ENCODE data around the gene APOA5.
A peak's percentile ranks its signal among the peaks of the same experiment; 100 is the strongest.
"Not testable (repeated sequence)": the region's sequence is repeated elsewhere in the genome, so short reads cannot be mapped to it uniquely, and the experiment has no call there.

The APOA5 gene

GRCh38 chr11:116791813-116792143 is at the start of gene APOA5:
Gene APOA5, minus strand, starts transcription at chr11:116791879. Its CDS starts 19 bp downstream, at chr11:116791860.
- no peak for DNase-seq

DNA sequence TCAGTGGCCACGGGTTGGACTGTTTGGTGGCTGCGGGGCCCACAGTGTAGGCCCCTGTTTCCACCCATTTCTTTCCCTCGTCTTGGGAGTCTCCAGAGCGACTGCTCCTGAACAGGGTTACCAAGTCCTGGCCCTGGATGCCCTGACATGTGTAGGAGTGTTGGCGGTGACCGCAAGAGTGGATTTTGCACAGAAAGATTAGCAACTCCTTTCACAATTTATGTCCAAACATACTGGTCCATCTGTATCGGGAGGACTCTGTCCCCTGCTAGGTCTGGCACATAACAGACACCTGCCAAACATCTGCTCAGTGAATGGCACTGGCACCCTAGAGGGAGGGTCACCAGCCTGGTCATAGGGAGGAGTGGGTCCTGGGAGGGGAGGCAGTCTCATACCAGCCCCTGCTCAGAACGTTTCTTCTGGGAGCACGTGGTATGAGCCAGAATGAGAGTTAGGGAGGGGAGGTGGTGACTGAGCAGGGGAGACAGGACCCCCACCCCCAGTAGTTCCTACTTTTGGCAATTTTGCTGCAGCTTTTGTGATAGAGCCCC is 49.1 kb upstream of the APOA5 start:
- DNase-seq = no peak

DNA sequence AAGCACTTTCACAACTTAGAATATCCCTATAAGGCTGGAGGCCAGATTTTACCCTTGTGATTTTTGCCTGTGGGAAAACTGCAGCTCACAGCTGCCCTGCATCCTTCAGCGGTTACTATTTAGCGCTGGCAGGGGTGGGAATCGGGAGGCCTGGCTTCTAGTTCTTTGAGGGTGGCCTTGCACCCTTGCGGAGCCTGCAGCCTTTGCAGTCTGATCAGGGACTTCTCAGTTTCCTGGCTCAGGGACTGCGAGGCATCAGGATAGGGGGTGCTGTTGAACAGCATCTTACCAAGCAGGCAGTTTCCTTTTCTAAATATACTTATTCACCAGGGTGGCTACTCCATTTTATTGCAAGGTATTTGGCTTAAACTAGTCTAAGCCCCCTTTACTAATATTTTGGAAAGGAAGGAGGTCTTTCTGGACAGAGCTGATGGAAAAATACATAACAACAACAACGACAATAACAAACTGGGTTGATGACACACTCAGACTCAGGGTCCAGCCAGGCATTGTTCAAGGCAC is 48.6 kb upstream of the APOA5 start:
- DNase-seq = no peak

DNA sequence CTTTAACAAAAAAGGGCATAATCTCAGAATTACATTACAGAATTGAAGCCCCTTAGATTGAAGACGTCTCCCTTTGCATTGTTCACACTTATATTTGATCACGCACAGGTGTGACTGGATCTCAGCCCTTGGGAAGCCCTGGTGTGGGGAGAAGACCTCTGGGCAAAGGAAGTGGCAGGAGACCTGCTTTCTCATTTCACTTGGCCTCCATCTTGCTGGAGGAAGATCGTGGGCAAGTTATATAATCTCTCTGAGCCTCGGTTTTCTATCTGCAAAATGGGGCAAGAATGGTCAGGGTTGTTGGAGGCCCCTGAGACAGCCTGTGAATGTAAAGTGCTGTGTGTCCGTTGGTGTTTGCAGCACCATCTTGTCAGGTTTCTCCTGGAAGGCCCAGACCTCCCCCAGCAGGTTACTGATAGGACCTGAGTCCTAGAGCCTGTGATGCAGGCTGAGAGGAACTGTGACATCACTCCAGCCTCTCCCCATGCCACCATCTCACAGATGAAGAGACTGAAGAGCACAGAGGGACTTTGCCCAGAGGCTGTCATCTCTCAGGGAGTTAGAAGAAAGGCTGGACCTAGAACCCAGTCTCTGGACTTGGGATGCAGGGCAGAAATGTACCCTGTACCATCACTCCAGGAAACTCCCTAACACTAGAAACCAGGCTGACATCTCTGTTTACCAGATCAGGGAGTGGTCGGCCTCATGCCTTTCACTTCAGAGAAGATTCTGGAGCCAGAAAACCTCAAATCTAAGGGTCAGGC is 46.8 kb upstream of the APOA5 start:
- DNase-seq = no peak

DNA sequence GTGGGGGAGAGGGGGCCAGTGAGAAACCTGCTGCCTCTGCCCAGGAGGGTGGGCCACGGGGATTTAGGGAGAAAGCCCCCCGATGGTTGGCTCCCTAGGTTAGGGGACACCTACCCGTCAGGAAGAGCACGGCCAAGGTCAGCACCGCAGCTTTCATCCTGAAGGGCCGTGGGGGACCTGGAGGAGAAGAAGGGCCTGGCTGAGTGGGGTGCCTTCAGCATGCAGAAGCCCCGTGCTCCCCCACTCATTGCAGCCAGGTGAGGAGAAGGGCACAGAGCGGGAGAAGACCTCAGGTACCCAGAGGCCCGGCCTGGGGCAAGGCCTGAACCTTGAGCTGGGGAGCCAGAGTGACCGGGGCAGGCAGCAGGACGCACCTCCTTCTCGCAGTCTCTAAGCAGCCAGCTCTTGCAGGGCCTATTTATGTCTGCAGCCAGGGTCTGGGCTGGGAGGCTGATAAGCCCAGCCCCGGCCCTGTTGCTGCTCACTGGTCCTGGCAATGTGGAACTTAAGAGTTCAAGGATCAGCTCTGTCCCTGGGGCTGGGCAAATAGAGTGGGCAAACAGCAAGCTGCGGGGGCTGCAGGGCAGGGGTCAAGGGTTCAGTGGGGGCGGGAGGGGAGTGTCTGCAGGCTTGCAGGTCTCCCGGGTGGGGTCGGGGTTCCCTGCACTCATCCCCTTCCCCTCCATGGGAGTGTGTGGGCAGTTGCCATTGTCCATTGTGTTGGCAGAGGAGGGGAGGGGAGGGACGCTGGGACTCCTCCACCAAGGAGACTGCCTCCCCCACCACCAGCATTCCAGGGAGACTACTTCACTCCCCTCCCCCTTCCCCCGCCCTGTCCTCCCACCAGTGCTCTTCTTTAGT is 45.8 kb upstream of the APOA5 start, which contains the start of gene APOA1:
Gene APOA1, minus strand, starts transcription at position 392 of the 861 bp plus-strand sequence. Its CDS starts 235 bp downstream, at position 157.
- DNase-seq = no peak

GRCh38 chr11:116836632-116836991 is 44.9 kb upstream of the APOA5 start:
- no peak for DNase-seq

DNA sequence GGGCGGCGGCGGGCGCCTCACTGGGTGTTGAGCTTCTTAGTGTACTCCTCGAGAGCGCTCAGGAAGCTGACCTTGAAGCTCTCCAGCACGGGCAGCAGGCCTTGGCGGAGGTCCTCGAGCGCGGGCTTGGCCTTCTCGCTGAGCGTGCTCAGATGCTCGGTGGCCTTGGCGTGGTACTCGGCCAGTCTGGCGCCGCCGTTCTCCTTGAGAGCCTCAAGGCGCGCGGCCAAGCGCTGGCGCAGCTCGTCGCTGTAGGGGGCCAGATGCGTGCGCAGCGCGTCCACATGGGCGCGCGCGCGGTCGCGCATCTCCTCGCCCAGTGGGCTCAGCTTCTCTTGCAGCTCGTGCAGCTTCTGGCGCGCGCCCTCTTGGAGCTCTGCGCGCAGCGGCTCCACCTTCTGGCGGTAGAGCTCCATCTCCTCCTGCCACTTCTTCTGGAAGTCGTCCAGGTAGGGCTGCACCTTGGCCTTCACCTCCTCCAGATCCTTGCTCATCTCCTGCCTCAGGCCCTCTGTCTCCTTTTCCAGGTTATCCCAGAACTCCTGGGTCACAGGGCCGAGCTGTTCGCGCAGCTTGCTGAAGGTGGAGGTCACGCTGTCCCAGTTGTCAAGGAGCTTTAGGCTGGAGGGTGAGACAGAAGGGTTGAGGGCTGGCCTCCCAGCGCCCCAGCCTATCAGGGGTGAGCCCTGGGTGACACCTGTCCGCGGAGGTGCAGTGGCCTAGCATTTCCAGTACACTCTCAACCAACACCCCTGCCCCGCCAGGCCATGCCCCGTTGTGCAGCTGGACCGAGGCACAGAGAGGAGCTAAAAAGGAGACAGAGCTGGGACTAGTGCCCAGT is 44.3 kb upstream of the APOA5 start:
- DNase-seq = peak; percentile 96

DNA sequence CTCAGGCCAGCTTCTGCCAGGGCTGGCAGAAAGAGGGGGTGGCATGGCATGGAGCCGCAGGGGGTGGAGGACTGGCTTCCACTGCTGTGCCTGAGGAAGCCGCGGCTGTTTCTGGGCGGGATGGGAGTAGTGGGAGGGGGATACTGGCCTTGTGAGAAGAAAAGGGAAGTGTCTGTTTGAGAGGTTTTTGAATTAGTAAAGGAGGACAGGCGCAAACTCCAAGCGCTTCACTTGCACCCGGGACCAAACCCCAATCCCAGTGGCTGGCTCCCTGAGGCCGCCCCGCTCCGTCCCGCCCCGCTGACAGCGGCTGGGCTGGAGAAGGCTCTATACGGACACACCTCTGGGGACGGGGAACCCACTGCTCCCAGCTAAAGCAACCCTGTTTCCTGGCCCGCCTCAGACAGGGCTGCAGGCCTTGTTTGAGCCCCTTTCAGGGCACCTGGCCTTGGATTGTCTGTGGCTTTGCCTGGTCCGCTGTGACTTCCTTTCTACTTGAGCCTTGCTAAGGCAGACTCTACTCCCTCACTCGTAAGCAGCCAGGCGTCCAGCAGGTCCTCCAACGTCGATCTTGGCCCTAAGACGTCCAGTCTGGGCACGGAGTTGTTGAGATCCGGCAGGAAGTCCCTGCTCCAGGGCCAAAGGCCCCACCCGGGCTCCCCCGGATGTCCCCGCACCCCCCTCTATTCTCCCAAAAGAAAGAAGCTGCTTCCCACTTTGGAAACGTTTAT is 43.5 kb upstream of the APOA5 start:
- peak; percentile 35 for DNase-seq

- DNase-seq = not testable (repeated sequence)
These were observed 42.9 kb upstream of the APOA5 start for GRCh38 chr11:116834535-116835041.

DNA sequence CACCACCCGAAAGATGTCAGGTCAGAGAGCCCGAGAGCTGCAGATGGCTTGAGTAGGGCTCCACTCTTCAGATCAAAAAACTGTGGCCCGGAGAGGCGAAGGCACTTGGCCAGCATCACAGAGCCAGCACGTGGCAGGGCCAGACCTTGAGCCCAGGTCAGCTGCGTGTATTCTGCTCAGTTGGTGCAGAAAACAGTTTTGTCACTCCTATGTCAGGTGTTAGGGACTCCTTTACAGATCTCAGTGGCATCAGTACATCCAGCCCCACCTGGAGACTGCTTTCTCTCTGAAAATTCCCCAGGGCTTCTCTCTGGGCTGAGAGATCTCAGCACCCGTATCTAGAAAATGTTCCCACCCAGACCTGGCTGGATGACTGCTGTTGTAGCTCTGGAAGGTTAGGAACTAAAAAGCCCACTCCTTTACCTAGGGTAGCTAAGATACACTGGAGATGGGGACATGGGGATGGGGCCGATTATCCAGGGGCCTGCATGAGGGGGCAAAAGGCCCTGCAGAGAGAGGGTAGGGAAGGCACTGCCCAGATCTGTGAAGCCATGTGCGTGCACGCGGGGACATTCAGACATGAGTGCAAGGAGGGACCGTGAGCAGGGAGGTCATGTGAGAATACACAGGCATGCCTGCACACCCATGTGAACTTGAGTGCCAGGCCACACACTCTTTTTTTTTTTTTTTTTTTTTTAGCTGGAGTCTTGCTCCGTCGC is 42.3 kb upstream of the APOA5 start:
- DNase-seq = no peak

DNA sequence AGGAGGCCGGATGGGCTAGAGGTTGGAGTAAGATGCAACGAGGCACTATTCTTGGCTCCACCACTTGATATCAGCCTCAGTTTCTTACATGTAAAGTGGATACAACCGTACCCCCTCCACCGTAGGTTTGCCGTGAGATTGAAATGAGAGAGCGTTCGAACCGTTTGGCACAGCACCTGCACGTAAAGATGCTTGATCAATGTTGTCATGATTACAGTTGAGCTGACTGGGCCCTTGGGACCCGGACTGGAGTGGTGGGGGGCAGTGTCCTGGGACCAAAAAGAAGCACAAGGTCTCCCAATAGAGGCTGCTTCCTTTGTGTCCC is 41.8 kb upstream of the APOA5 start:
- DNase-seq = no peak

DNA sequence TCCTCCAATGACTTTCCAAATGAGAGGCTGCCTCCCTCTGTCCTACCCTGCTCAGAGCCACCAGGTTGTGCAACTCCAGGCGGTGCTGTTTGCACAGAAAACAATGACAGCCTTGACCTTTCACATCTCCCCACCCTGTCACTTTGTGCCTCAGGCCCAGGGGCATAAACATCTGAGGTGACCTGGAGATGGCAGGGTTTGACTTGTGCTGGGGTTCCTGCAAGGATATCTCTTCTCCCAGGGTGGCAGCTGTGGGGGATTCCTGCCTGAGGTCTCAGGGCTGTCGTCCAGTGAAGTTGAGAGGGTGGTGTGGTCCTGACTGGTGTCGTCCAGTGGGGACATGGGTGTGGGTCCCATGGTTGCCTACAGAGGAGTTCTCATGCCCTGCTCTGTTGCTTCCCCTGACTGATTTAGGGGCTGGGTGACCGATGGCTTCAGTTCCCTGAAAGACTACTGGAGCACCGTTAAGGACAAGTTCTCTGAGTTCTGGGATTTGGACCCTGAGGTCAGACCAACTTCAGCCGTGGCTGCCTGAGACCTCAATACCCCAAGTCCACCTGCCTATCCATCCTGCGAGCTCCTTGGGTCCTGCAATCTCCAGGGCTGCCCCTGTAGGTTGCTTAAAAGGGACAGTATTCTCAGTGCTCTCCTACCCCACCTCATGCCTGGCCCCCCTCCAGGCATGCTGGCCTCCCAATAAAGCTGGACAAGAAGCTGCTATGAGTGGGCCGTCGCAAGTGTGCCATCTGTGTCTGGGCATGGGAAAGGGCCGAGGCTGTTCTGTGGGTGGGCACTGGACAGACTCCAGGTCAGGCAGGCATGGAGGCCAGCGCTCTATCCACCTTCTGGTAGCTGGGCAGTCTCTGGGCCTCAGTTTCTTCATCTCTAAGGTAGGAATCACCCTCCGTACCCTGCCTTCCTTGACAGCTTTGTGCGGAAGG is 40.9 kb upstream of the APOA5 start:
- DNase-seq = no peak

DNA sequence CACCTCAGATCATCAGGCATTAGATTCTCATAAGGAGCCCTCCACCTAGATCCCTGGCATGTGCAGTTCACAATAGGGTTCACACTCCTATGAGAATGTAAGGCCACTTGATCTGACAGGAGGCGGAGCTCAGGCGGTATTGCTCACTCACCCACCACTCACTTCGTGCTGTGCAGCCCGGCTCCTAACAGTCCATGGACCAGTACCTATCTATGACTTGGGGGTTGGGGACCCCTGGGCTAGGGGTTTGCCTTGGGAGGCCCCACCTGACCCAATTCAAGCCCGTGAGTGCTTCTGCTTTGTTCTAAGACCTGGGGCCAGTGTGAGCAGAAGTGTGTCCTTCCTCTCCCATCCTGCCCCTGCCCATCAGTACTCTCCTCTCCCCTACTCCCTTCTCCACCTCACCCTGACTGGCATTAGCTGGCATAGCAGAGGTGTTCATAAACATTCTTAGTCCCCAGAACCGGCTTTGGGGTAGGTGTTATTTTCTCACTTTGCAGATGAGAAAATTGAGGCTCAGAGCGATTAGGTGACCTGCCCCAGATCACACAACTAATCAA is 40.2 kb upstream of the APOA5 start:
- DNase-seq = no peak

GRCh38 chr11:116830184-116830912 is 38.7 kb upstream of the APOA5 start:
- no peak for DNase-seq

DNA sequence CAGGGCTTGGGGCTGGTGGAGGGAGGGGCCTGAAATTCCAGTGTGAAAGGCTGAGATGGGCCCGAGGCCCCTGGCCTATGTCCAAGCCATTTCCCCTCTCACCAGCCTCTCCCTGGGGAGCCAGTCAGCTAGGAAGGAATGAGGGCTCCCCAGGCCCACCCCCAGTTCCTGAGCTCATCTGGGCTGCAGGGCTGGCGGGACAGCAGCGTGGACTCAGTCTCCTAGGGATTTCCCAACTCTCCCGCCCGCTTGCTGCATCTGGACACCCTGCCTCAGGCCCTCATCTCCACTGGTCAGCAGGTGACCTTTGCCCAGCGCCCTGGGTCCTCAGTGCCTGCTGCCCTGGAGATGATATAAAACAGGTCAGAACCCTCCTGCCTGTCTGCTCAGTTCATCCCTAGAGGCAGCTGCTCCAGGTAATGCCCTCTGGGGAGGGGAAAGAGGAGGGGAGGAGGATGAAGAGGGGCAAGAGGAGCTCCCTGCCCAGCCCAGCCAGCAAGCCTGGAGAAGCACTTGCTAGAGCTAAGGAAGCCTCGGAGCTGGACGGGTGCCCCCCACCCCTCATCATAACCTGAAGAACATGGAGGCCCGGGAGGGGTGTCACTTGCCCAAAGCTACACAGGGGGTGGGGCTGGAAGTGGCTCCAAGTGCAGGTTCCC is 38.0 kb upstream of the APOA5 start, which contains the start of gene APOC3:
Gene APOC3, plus strand, starts transcription at position 383 of the 659 bp plus-strand sequence. CDS start 676 bp downstream, outside the sequence.
- DNase-seq = no peak

- no peak for DNase-seq
These were observed 37.2 kb upstream of the APOA5 start for GRCh38 chr11:116828632-116829524.

- no peak for DNase-seq
These were observed 35.8 kb upstream of the APOA5 start for GRCh38 chr11:116827461-116827860.
